Spinal cord (tissue), 4 donors: ENCODE data around the gene NFIX. TPM values are rescaled to one million over a fixed set of nuclear protein-coding genes. Genes with fewer than 3 reads are reported as not detected.

ENCODE experiments used
- polyA plus RNA-seq, 2 donors: library from polyadenylated mRNA; unstranded; fragments of 120-200 nt; gene quantifications; one replicate each; pipeline ENCODE4 v1.2.1, GENCODE V29; 2013; ENCODE audit not compliant: insufficient read length in 2 of 2
- total RNA-seq, 2 donors: library from RNA; depleted of rRNA in 1 of 2; stranded (reverse); fragments of 120-200 nt in 1 of 2; fragments of >200 nt in 1 of 2; gene quantifications; one replicate each; pipeline versions ENCODE4 v1.2.3 to v1.2.4, GENCODE V29; 2013 to 2014

Gene NFIX
- total and polyA plus RNA-seq, 4 donors, result 53.3 to 198 (median 118) TPM

Other genes starting within 250 kb of the NFIX start
- not detected for gene BEST2, start 243.7 kb upstream of the NFIX start, total RNA-seq
- gene BEST2, start 243.7 kb upstream of the NFIX start, polyA plus RNA-seq, result under 1 TPM in 1 of 2 donors, not detected in 1; 0.24 TPM
- gene HOOK2, start 219.9 kb upstream of the NFIX start, total RNA-seq, result 10 to 100 TPM; 16.4 to 25.2 TPM
- gene HOOK2, start 219.9 kb upstream of the NFIX start, polyA plus RNA-seq, result 10 to 100 TPM; 40.0 to 65.2 TPM
- 100 to 1,000 TPM in 1 of 2 donors, 10 to 100 TPM in 1; 90.7 to 119 TPM for gene JUNB, start 204.0 kb upstream of the NFIX start, total RNA-seq
- gene JUNB, start 204.0 kb upstream of the NFIX start, polyA plus RNA-seq, result 10 to 100 TPM; 23.3 to 52.2 TPM
- gene PRDX2, start 193.7 kb upstream of the NFIX start, total RNA-seq, result 100 to 1,000 TPM; 280 to 444 TPM
- 100 to 1,000 TPM; 435 to 476 TPM for gene PRDX2, start 193.7 kb upstream of the NFIX start, polyA plus RNA-seq
- gene THSD8, start 193.4 kb upstream of the NFIX start, total RNA-seq, result 1 to 10 TPM in 1 of 2 donors, not detected in 1; 8.7 TPM
- 1 to 10 TPM; 5.9 to 6.5 TPM for gene THSD8, start 193.4 kb upstream of the NFIX start, polyA plus RNA-seq
- gene RNASEH2A, start 188.9 kb upstream of the NFIX start, total RNA-seq, result 10 to 100 TPM; 11.3 to 18.0 TPM
- 10 to 100 TPM; 28.0 to 32.0 TPM for gene RNASEH2A, start 188.9 kb upstream of the NFIX start, polyA plus RNA-seq
- gene RTBDN, start 160.9 kb upstream of the NFIX start, total RNA-seq, result 1 to 10 TPM; 1.1 to 1.8 TPM
- gene RTBDN, start 160.9 kb upstream of the NFIX start, polyA plus RNA-seq, result 1 to 10 TPM; 5.8 to 6.8 TPM
- gene MAST1, start 157.0 kb upstream of the NFIX start, total RNA-seq, result 10 to 100 TPM; 12.2 to 39.1 TPM
- 100 to 1,000 TPM in 1 of 2 donors, 10 to 100 TPM in 1; 87.0 to 112 TPM for gene MAST1, start 157.0 kb upstream of the NFIX start, polyA plus RNA-seq
- 10 to 100 TPM; 11.7 to 19.7 TPM for gene DNASE2, start 114.0 kb upstream of the NFIX start, total RNA-seq
- gene DNASE2, start 114.0 kb upstream of the NFIX start, polyA plus RNA-seq, result 10 to 100 TPM; 23.6 TPM
- gene KLF1, start 108.3 kb upstream of the NFIX start, total RNA-seq, result 1 to 10 TPM; 2.1 to 3.2 TPM
- under 1 TPM; 0.42 to 0.57 TPM for gene KLF1, start 108.3 kb upstream of the NFIX start, polyA plus RNA-seq
- 10 to 100 TPM; 22.9 to 30.1 TPM for gene GCDH, start 104.3 kb upstream of the NFIX start, total RNA-seq
- gene GCDH, start 104.3 kb upstream of the NFIX start, polyA plus RNA-seq, result 10 to 100 TPM; 36.1 to 45.1 TPM
- under 1 TPM in 1 of 2 donors, not detected in 1; 0.88 TPM for gene SYCE2, start 76.2 kb upstream of the NFIX start, total RNA-seq
- 1 to 10 TPM; 5.3 to 6.0 TPM for gene SYCE2, start 76.2 kb upstream of the NFIX start, polyA plus RNA-seq
- 10 to 100 TPM; 41.3 to 54.1 TPM for gene FARSA, start 61.8 kb upstream of the NFIX start, total RNA-seq
- gene FARSA, start 61.8 kb upstream of the NFIX start, polyA plus RNA-seq, result 10 to 100 TPM; 74.0 to 80.6 TPM
- gene CALR, start 56.9 kb upstream of the NFIX start, total RNA-seq, result 100 to 1,000 TPM; 452 to 872 TPM
- gene CALR, start 56.9 kb upstream of the NFIX start, polyA plus RNA-seq, result 100 to 1,000 TPM; 521 to 592 TPM
- gene RAD23A, start 49.6 kb upstream of the NFIX start, total RNA-seq, result 10 to 100 TPM; 37.6 to 85.9 TPM
- gene RAD23A, start 49.6 kb upstream of the NFIX start, polyA plus RNA-seq, result 100 to 1,000 TPM; 101 to 109 TPM
- gene GADD45GIP1, start 38.3 kb upstream of the NFIX start, total RNA-seq, result 10 to 100 TPM in 1 of 2 donors, 1 to 10 TPM in 1; 9.7 to 24.2 TPM
- 10 to 100 TPM; 50.3 to 55.6 TPM for gene GADD45GIP1, start 38.3 kb upstream of the NFIX start, polyA plus RNA-seq
- gene DAND5, start 25.9 kb upstream of the NFIX start, total RNA-seq, result under 1 TPM in 1 of 2 donors, not detected in 1; 0.28 TPM
- under 1 TPM; 0.44 to 0.49 TPM for gene DAND5, start 25.9 kb upstream of the NFIX start, polyA plus RNA-seq
- 10 to 100 TPM in 1 of 2 donors, 1 to 10 TPM in 1; 8.8 to 11.0 TPM for gene LYL1, start 107.4 kb downstream of the NFIX start, total RNA-seq
- gene LYL1, start 107.4 kb downstream of the NFIX start, polyA plus RNA-seq, result 1 to 10 TPM; 7.7 TPM
- gene TRMT1, start 121.3 kb downstream of the NFIX start, total RNA-seq, result 10 to 100 TPM; 11.8 to 26.2 TPM
- 10 to 100 TPM; 38.7 to 47.5 TPM for gene TRMT1, start 121.3 kb downstream of the NFIX start, polyA plus RNA-seq
- gene NACC1, start 122.8 kb downstream of the NFIX start, total RNA-seq, result 10 to 100 TPM; 13.3 to 23.3 TPM
- 10 to 100 TPM; 44.7 to 45.7 TPM for gene NACC1, start 122.8 kb downstream of the NFIX start, polyA plus RNA-seq
- gene STX10, start 154.9 kb downstream of the NFIX start, total RNA-seq, result 10 to 100 TPM; 25.5 to 58.0 TPM
- gene STX10, start 154.9 kb downstream of the NFIX start, polyA plus RNA-seq, result 10 to 100 TPM; 69.4 to 71.3 TPM
- 10 to 100 TPM; 12.6 to 25.5 TPM for gene IER2, start 154.9 kb downstream of the NFIX start, total RNA-seq
- 10 to 100 TPM; 38.1 to 56.2 TPM for gene IER2, start 154.9 kb downstream of the NFIX start, polyA plus RNA-seq